Measurements from ENCODE around the gene PACS1.

Gene PACS1

DNA sequence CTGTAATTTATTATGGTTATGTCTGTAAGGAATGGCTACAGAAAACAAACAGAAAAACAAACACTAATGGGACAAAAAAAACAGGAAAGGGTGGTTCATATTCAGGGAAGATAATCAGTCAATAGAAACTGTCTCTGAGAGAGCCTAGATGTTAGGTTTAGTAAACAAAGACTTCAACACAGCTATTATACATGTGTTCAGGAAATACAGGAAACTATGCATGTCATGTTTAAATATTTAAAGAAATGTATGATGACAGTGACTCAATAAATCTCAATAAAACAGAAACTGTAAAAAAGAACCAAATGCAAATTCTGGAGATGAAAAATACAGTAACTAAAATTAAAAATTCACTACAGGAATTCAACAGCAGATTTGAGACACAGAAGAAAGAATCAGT, 76.0 kb downstream of the PACS1 start:
- Histone ChIP-seq H3K4me1 (ENCODE audit: control insufficient read depth, low read length) (peaks cover 24% of the 10 kb centered on the region), H3K27ac (ENCODE audit: low read depth, low read length) (no peak overlapping the region), H3K4me2 (ENCODE audit: low read length) (no peak overlapping the region), H3K27me3 (ENCODE audit: control insufficient read depth, low read length) (no peaks in the 10 kb centered on the region), H3F3A (ENCODE audit: control insufficient read depth, insufficient read depth) (peaks cover 3% of the 10 kb centered on the region; the same call in 1 of the 2 replicates), H3K9me2 (replicated peaks; ENCODE audit: control insufficient read depth, low read length) (no peaks in the 10 kb centered on the region), H3K9me3 (ENCODE audit: control insufficient read depth, insufficient read depth, low read length) (no peaks in the 10 kb centered on the region), H3K79me2 (ENCODE audit: control insufficient read depth, low read length) (peaks cover 33% of the 10 kb centered on the region), H3K36me3 (ENCODE audit: control insufficient read depth, low read length) (peaks cover 13% of the 10 kb centered on the region), H4K20me1 (ENCODE audit: control insufficient read depth, insufficient read depth, low read depth, low read length) (peaks cover 3% of the 10 kb centered on the region; the same call in 1 of the 2 replicates), H3K4me3 (ENCODE audit: low read length) (no peak overlapping the region)
- TF ChIP-seq, protein P1, sequence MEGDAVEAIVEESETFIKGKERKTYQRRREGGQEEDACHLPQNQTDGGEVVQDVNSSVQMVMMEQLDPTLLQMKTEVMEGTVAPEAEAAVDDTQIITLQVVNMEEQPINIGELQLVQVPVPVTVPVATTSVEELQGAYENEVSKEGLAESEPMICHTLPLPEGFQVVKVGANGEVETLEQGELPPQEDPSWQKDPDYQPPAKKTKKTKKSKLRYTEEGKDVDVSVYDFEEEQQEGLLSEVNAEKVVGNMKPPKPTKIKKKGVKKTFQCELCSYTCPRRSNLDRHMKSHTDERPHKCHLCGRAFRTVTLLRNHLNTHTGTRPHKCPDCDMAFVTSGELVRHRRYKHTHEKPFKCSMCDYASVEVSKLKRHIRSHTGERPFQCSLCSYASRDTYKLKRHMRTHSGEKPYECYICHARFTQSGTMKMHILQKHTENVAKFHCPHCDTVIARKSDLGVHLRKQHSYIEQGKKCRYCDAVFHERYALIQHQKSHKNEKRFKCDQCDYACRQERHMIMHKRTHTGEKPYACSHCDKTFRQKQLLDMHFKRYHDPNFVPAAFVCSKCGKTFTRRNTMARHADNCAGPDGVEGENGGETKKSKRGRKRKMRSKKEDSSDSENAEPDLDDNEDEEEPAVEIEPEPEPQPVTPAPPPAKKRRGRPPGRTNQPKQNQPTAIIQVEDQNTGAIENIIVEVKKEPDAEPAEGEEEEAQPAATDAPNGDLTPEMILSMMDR (IDR thresholded peaks at IDR 0.05; ENCODE audit: low read depth, low read length, poor library complexity, severe bottlenecking), result no peak
- no peak for TF ChIP-seq EZH2phosphoT487 (IDR thresholded peaks at IDR 0.05; ENCODE audit: borderline replicate concordance, low read length)

DNA sequence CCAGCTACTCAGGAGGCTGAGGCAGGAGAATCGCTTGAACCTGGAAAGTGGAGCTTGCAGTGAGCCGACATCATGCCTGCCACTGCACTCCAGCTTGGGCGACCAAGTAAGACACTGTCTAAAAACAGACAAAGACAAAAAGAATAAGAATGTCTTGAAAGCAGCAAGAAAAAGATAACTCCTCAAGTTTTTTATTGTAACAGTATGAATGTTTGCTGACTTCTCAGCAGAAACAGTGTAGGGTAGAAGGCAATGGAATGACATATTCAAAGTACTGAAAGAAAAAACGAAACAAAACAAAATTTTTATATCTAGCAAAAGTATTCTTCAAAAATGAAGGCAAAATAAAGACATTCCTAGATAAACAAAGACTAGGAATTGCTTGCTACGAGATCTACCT, 76.9 kb downstream of the PACS1 start:
- no peak for TF ChIP-seq EZH2phosphoT487 (IDR thresholded peaks at IDR 0.05; ENCODE audit: borderline replicate concordance, low read length)
- TF ChIP-seq, protein P1 (IDR thresholded peaks at IDR 0.05; ENCODE audit: low read depth, low read length, poor library complexity, severe bottlenecking), result no peak
- Histone ChIP-seq H3K27ac (ENCODE audit: low read depth, low read length) (no peak overlapping the region), H3K9me2 (replicated peaks; ENCODE audit: control insufficient read depth, low read length) (no peaks in the 10 kb centered on the region), H3K79me2 (ENCODE audit: control insufficient read depth, low read length) (peaks cover 29% of the 10 kb centered on the region), H3F3A (ENCODE audit: control insufficient read depth, insufficient read depth) (peaks cover 3% of the 10 kb centered on the region; the same call in 1 of the 2 replicates), H3K4me2 (ENCODE audit: low read length) (no peak overlapping the region), H3K9me3 (ENCODE audit: control insufficient read depth, insufficient read depth, low read length) (no peaks in the 10 kb centered on the region), H3K27me3 (ENCODE audit: control insufficient read depth, low read length) (no peaks in the 10 kb centered on the region), H3K4me1 (ENCODE audit: control insufficient read depth, low read length) (peaks cover 24% of the 10 kb centered on the region), H3K4me3 (ENCODE audit: low read length) (no peak overlapping the region), H3K36me3 (ENCODE audit: control insufficient read depth, low read length) (peaks cover 13% of the 10 kb centered on the region), H4K20me1 (ENCODE audit: control insufficient read depth, insufficient read depth, low read depth, low read length) (peaks cover 3% of the 10 kb centered on the region; the same call in 1 of the 2 replicates)

DNA sequence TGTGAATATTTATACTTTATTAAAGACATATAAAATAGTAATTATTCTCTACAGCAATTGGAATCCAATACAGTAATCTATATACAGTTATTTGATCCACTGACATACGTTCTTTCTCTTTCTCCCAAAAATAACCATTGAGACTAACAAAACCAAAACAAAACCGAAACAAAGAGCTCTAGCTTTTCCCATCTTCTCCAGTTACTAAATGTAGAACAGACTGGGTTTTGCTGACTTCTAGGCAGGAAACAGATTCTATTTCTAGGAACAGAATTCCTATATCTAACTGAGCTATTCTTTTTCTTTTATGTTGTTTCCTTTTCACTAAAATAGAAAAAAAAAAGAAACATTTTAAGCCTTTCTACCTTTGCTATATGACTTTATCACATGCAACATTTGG, 80.1 kb downstream of the PACS1 start:
- no peak overlapping the region for H3K4me2 ChIP-seq (ENCODE audit: low read length)
- peaks cover 4% of the 10 kb centered on the region for H3K36me3 ChIP-seq (ENCODE audit: control insufficient read depth, low read length)
- no peaks in the 10 kb centered on the region for H3K27me3 ChIP-seq (ENCODE audit: control insufficient read depth, low read length)
- no peak overlapping the region for H3K4me3 ChIP-seq (ENCODE audit: low read length)
- H3K79me2 ChIP-seq (ENCODE audit: control insufficient read depth, low read length), result peaks cover 4% of the 10 kb centered on the region
- peaks cover 3% of the 10 kb centered on the region; the same call in 1 of the 2 replicates for H3F3A ChIP-seq (ENCODE audit: control insufficient read depth, insufficient read depth)
- H3K9me2 ChIP-seq (replicated peaks; ENCODE audit: control insufficient read depth, low read length), result no peaks in the 10 kb centered on the region
- no peaks in the 10 kb centered on the region for H3K9me3 ChIP-seq (ENCODE audit: control insufficient read depth, insufficient read depth, low read length)
- TF ChIP-seq EZH2phosphoT487 (IDR thresholded peaks at IDR 0.05; ENCODE audit: borderline replicate concordance, low read length), result no peak
- TF ChIP-seq, protein P1 (IDR thresholded peaks at IDR 0.05; ENCODE audit: low read depth, low read length, poor library complexity, severe bottlenecking), result no peak
- H3K4me1 ChIP-seq (ENCODE audit: control insufficient read depth, low read length), result peaks cover 18% of the 10 kb centered on the region
- no peaks in the 10 kb centered on the region; the same call in 1 of the 2 replicates for H4K20me1 ChIP-seq (ENCODE audit: control insufficient read depth, insufficient read depth, low read depth, low read length)
- no peak overlapping the region for H3K27ac ChIP-seq (ENCODE audit: low read depth, low read length)
